ENCODE data around the gene TXNL4B. TPM values are rescaled to one million over a fixed set of nuclear protein-coding genes. Genes with fewer than 3 reads are reported as not detected.

TXNL4B gene
- total RNA-seq, 1 experiment from 2014 or later, result 7.7 TPM

- H3K36me3 ChIP-seq (ENCODE audit: control insufficient read depth, insufficient read depth, low read length), result no peaks in the 10 kb centered on the region
- CTCF ChIA-PET, result no interaction called here
- in situ Hi-C loops (cut with HindIII; ENCODE audit: low pct_unique_long_range_greater_than_20kb, low sequenced_read_pairs), result no loop called here
- POLR2A ChIA-PET, result no interaction called here
- DNase-seq (ENCODE audit: low read depth, low spot score), result no peak
- no TSS peak for BruUV-seq (replicated peaks)
- intact Hi-C loops (cut with micrococcal nuclease; ENCODE audit: unreplicated experiment), result no loop called here
- no peak for TF ChIP-seq SIN3A (IDR thresholded peaks at IDR 0.05; ENCODE audit: borderline replicate concordance, insufficient read depth, low read depth, low read length)
- TF ChIP-seq, protein P1, sequence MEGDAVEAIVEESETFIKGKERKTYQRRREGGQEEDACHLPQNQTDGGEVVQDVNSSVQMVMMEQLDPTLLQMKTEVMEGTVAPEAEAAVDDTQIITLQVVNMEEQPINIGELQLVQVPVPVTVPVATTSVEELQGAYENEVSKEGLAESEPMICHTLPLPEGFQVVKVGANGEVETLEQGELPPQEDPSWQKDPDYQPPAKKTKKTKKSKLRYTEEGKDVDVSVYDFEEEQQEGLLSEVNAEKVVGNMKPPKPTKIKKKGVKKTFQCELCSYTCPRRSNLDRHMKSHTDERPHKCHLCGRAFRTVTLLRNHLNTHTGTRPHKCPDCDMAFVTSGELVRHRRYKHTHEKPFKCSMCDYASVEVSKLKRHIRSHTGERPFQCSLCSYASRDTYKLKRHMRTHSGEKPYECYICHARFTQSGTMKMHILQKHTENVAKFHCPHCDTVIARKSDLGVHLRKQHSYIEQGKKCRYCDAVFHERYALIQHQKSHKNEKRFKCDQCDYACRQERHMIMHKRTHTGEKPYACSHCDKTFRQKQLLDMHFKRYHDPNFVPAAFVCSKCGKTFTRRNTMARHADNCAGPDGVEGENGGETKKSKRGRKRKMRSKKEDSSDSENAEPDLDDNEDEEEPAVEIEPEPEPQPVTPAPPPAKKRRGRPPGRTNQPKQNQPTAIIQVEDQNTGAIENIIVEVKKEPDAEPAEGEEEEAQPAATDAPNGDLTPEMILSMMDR (IDR thresholded peaks at IDR 0.05), result no peak
- H3K4me3 ChIP-seq (ENCODE audit: low read depth in 2 of 2, low read length in 2 of 2), result no peak overlapping the region
- no peaks in the 10 kb centered on the region for H3K9me3 ChIP-seq (ENCODE audit: control insufficient read depth, insufficient read depth, low read depth, low read length)
- no peak overlapping the region for H3K27ac ChIP-seq (ENCODE audit: low read length)
- no peaks in the 10 kb centered on the region for H3K4me1 ChIP-seq (ENCODE audit: control insufficient read depth, insufficient read depth, low read length)
- no peaks in the 10 kb centered on the region for H3K27me3 ChIP-seq (ENCODE audit: control insufficient read depth, insufficient read depth, low read length)
- no peak for ATAC-seq
Observed at GRCh38 chr16:72042157-72042660, 51.2 kb downstream of the TXNL4B start.

GRCh38 chr16:72036098-72036497 lies 57.3 kb downstream of the TXNL4B start:
- BruUV-seq (replicated peaks), result no TSS peak
- POLR2A ChIA-PET, result interaction anchor here (0.6 kb wide), 1 partner anchor 58 kb away, joined by 5 read pairs; no protein-coding TSS in a partner anchor
- H3K27ac ChIP-seq (ENCODE audit: low read length), result no peak overlapping the region
- no peak overlapping the region for H3K4me3 ChIP-seq (ENCODE audit: low read depth in 2 of 2, low read length in 2 of 2)
- in situ Hi-C loops (cut with HindIII; ENCODE audit: low pct_unique_long_range_greater_than_20kb, low sequenced_read_pairs), result no loop called here
- CTCF ChIA-PET, result no interaction called here
- no peaks in the 10 kb centered on the region for H3K36me3 ChIP-seq (ENCODE audit: control insufficient read depth, insufficient read depth, low read length)
- ATAC-seq (no peak), DNase-seq (ENCODE audit: low read depth, low spot score) (no peak)
- intact Hi-C loops (cut with micrococcal nuclease; ENCODE audit: unreplicated experiment), result no loop called here
- H3K4me1 ChIP-seq (ENCODE audit: control insufficient read depth, insufficient read depth, low read length), result no peaks in the 10 kb centered on the region
- H3K9me3 ChIP-seq (ENCODE audit: control insufficient read depth, insufficient read depth, low read depth, low read length), result no peaks in the 10 kb centered on the region
- no peaks in the 10 kb centered on the region for H3K27me3 ChIP-seq (ENCODE audit: control insufficient read depth, insufficient read depth, low read length)
- TF ChIP-seq, protein P2, sequence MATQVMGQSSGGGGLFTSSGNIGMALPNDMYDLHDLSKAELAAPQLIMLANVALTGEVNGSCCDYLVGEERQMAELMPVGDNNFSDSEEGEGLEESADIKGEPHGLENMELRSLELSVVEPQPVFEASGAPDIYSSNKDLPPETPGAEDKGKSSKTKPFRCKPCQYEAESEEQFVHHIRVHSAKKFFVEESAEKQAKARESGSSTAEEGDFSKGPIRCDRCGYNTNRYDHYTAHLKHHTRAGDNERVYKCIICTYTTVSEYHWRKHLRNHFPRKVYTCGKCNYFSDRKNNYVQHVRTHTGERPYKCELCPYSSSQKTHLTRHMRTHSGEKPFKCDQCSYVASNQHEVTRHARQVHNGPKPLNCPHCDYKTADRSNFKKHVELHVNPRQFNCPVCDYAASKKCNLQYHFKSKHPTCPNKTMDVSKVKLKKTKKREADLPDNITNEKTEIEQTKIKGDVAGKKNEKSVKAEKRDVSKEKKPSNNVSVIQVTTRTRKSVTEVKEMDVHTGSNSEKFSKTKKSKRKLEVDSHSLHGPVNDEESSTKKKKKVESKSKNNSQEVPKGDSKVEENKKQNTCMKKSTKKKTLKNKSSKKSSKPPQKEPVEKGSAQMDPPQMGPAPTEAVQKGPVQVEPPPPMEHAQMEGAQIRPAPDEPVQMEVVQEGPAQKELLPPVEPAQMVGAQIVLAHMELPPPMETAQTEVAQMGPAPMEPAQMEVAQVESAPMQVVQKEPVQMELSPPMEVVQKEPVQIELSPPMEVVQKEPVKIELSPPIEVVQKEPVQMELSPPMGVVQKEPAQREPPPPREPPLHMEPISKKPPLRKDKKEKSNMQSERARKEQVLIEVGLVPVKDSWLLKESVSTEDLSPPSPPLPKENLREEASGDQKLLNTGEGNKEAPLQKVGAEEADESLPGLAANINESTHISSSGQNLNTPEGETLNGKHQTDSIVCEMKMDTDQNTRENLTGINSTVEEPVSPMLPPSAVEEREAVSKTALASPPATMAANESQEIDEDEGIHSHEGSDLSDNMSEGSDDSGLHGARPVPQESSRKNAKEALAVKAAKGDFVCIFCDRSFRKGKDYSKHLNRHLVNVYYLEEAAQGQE (IDR thresholded peaks at IDR 0.05; ENCODE audit: insufficient read depth in 1 of 2, low read depth in 2 of 2, low read length in 1 of 2), result no peak
- TF ChIP-seq TCF7L2 (IDR thresholded peaks at IDR 0.05; ENCODE audit: low read depth, low read length) (no peak), POLR2AphosphoS5 (IDR thresholded peaks at IDR 0.05; ENCODE audit: low read depth, low read length) (no peak), SIN3A (IDR thresholded peaks at IDR 0.05; ENCODE audit: borderline replicate concordance, insufficient read depth, low read depth, low read length) (no peak)
- TF ChIP-seq, protein P1 (IDR thresholded peaks at IDR 0.05), result no peak

Other genes with a start within 250 kb of the TXNL4B start
- 17.3 TPM for gene ATXN1L, start 247.6 kb downstream of the TXNL4B start, total RNA-seq (2021; ENCODE audit: unreplicated experiment)
- 6.4 TPM for gene ZNF821, start 209.4 kb downstream of the TXNL4B start, total RNA-seq (2021; ENCODE audit: unreplicated experiment)
- 173 TPM for gene IST1, start 198.1 kb downstream of the TXNL4B start, total RNA-seq (2021; ENCODE audit: unreplicated experiment)
- gene PKD1L3, start 93.2 kb downstream of the TXNL4B start, total RNA-seq (2021; ENCODE audit: unreplicated experiment), result not detected
- 8.9 TPM for gene DHODH, start 84.9 kb downstream of the TXNL4B start, total RNA-seq (2021; ENCODE audit: unreplicated experiment)
- 7.0 TPM for gene HP, start 39.1 kb downstream of the TXNL4B start, total RNA-seq (2021; ENCODE audit: unreplicated experiment)
- not detected for gene HPR, start 30.4 kb downstream of the TXNL4B start, total RNA-seq (2021; ENCODE audit: unreplicated experiment)
- 45.5 TPM for gene DHX38, start 227 bp upstream of the TXNL4B start, total RNA-seq (2021; ENCODE audit: unreplicated experiment)
- 0.10 TPM for gene PMFBP1, start 78.5 kb upstream of the TXNL4B start, total RNA-seq (2021; ENCODE audit: unreplicated experiment)

Data from Panc1 (cell line).